Epidermal melanocyte (primary cell): ENCODE data around the gene UBL4B.
A peak's percentile ranks its signal among the peaks of the same experiment; 100 is the strongest.

Experiments used
- DNase-seq: peaks from one replicate; pipeline ENCODE4 v3.0.0; 2011; ENCODE audit warnings: low spot score; ENCODE audit not compliant: insufficient read length

Gene UBL4B

GRCh38 chr1:110113551-110113950 is 1.3 kb downstream of the UBL4B start:
- no peak for DNase-seq

- DNase-seq, result no peak
Observed at GRCh38 chr1:110114173-110114572, 1.9 kb downstream of the UBL4B start.

GRCh38 chr1:110114784-110115183 is 2.5 kb downstream of the UBL4B start:
- peak; percentile 27 for DNase-seq

GRCh38 chr1:110118636-110119396 is 6.6 kb downstream of the UBL4B start:
- DNase-seq, result no peak

- DNase-seq, result no peak
Observed at GRCh38 chr1:110119843-110120242, 7.6 kb downstream of the UBL4B start.

DNA sequence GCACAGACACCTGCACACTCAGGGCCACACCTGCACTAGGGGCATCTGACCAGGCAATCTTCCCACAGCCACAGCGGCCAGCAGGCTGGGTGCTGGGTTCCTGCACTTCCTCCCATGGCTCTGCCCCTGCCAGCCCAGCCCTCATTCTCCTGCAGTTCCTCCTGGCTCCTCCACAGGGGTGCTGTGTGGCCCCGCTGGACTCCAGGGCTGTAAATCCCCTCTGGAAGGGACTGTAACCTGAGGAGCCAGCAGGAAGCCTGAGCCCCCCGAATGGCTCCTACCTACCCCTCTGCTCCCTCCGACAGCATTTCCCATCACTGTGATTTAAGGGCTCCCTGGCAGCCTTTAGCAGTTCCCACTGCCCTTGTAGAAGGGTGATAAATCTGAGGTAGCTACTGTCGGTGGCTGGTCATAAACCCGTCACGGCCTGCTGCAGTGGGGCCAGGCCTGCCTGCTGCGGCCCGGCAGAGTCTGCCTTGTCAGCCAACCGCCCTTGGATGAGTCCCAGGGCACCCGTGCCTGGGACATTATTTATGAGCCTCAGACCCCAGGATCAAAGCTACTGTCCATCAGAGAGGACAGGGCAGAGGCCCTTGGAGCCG is 8.8 kb downstream of the UBL4B start:
- no peak for DNase-seq

GRCh38 chr1:110123224-110123623 is 11.0 kb downstream of the UBL4B start:
- peak; percentile 68 for DNase-seq

DNA sequence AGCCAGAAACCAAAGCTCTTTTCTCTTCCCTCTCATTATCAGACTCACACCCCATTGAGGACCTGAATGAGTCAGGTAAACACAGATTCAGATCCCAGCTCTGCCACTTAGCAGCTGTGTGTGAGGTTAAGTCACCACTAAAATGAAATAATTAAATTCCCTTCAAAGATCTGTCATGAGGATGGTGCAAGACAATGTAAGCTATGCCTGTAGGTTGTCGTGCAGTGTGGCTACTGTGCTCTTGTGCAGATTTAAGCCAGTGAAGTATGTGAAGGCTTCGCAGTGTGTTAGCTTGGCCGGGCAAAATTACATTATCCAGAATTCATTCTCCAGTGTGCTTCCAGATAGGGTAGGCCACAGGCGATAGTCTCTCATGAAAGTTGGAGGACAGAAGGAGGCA is 13.6 kb downstream of the UBL4B start:
- DNase-seq, result no peak

- DNase-seq, result peak; percentile 64
Observed at GRCh38 chr1:110130113-110130591, 17.9 kb downstream of the UBL4B start.

- no peak for DNase-seq
Observed at GRCh38 chr1:110130989-110131388, 18.7 kb downstream of the UBL4B start.

DNA sequence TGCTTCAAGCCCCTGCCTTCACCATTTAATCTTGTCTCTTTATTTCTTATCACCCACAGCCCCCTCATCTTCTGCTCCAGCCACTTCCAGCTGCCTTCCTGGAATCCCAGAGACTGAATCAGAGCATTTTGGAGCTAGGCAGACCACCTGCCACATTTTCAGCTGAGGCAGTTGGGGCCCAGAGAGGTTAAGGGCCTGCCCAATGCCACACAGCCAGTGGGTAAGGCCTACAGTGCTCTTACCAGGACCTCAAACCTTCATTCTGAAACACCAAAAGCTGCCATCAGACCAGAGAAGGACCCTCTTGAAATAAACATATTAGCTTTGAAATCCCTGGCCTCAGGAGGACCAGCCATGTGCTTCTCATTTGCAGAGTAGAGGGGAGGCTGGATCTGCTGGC is 20.4 kb downstream of the UBL4B start:
- no peak for DNase-seq

GRCh38 chr1:110133436-110133835 is 21.2 kb downstream of the UBL4B start:
- no peak for DNase-seq

- no peak for DNase-seq
Observed at GRCh38 chr1:110134050-110134595, 21.9 kb downstream of the UBL4B start.

GRCh38 chr1:110135246-110135645 is 23.0 kb downstream of the UBL4B start:
- no peak for DNase-seq

GRCh38 chr1:110135666-110136065 is 23.4 kb downstream of the UBL4B start:
- no peak for DNase-seq

DNA sequence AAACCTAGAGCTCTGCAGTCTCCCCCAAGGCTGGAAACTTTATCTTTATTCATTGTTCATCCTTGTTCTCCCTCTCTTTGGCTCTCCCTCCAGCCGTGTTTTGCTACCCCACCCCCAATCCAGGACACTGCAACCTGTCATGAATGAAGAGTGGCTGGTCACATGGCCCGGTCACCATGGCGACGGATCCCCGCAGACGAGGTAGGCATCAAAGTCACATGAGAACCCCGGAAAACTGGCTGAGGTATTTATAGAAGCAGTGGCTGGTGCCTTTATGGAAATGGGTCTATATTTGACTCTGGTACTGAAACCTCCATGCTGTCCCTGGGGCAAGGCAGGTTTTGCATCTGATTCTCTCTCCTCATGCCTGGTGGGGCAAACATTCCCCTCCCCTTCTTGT is 24.7 kb downstream of the UBL4B start:
- DNase-seq, result peak; percentile 65

GRCh38 chr1:110138956-110139355 is 26.7 kb downstream of the UBL4B start:
- no peak for DNase-seq

- no peak for DNase-seq
Observed at GRCh38 chr1:110144366-110144765, 32.1 kb downstream of the UBL4B start.

- DNase-seq, result peak; percentile 41
Observed at GRCh38 chr1:110148961-110149360, 36.7 kb downstream of the UBL4B start.

DNA sequence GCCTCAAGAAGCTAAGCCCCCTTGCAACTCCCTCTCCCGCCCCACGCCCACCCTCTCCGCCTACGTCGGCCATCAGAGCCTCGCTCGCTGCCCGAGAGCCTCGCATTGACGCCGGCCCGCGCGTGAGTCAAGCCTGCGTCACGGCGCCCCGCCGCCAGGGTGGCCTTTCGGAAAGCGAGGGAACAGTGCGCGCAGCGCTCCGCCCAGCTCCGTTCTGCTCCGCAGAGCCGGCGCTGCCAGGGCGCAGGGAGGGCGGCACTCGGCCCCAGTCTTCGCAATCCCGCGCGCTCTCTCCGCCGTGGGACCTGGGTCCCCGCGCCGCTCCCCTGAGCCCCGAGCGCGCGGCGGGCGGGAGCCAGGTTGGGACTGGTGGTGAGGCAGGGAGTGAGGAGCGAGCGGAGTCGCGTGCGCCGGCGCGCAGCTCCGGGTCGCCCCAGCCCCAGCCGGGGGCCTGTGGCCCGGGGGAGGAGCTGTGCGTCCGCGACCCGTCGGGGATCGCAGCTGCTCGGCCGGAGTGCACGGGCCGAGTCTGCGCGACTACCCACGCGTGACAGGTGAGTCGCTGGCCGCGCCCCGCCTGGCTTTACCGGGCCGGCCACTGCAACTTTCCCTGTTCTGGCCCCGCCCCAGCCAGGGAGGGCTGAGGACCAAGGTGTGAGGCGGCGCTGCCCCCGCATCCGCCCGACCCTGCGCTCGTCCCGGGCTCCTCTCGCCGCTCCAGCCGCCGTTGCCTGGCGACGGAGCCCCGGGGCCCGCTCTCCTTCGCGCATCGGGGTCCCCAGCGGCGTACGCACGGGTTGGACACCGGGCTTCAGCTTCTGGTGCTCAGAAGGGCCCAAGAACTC is 38.3 kb downstream of the UBL4B start, which contains the start of gene SLC6A17:
Gene SLC6A17 (plus strand): TSS at position 165 of the 845 bp plus-strand sequence. CDS start 16,436 bp downstream, outside the sequence.
- no peak for DNase-seq

DNA sequence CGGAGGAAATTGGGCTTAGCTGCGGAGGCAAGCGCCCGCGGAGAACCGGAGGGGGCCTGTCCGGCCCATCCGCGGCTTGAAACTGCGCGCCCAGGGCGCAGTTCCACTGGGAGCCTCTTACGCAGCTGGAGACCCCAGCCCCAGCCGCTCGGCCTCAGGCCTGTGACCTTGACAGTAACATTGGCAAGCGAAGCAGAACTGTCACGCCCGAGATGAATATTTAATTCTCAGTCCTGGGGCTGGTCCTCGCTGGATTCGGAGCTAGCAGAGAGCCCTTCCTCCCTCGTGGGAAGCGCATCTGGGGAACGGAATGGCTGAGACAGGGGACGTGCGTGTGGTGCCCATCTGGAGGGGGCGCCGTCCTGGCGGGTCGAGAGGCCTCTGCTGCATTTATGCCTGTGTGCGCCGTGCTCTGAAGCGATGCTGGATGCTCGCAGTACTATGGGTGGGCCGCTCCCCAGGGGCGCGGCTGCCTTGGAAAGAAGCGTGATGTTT is 39.0 kb downstream of the UBL4B start:
- no peak for DNase-seq
